SH-SY5Y (cell line): Measurements from ENCODE around the gene CAMK2D.

Experiments used
- GATA2 ChIP-seq: IDR thresholded peaks from 2 replicates; pipeline ENCODE4 v1.6.1; 2011; ENCODE audit warnings: mild to moderate bottlenecking, low read depth, low read length
- GATA3 ChIP-seq: IDR thresholded peaks from 2 replicates; pipeline ENCODE4 v1.6.1; 2011; ENCODE audit warnings: low read depth, mild to moderate bottlenecking, low read length, moderate library complexity

The CAMK2D gene

GRCh38 chr4:113761620-113762185, at the start of gene CAMK2D:
Gene CAMK2D (minus strand): TSS chr4:113761738. CDS start chr4:113761068, 670 bp downstream.
- TF ChIP-seq GATA2 (no peak), GATA3 (no peak)

GRCh38 chr4:113810906-113811305, 49.4 kb upstream of the CAMK2D start:
- TF ChIP-seq GATA2 (no peak), GATA3 (no peak)

GRCh38 chr4:113809311-113809710, 47.8 kb upstream of the CAMK2D start:
- TF ChIP-seq GATA3 (no peak), GATA2 (no peak)

- TF ChIP-seq GATA2 (no peak), GATA3 (no peak)
Measured at GRCh38 chr4:113806850-113807249, 45.3 kb upstream of the CAMK2D start.

GRCh38 chr4:113801882-113802281, 40.3 kb upstream of the CAMK2D start:
- TF ChIP-seq GATA2 (no peak), GATA3 (no peak)

- TF ChIP-seq GATA3: no peak
- no peak for TF ChIP-seq GATA2
Measured at GRCh38 chr4:113790478-113790877, 28.9 kb upstream of the CAMK2D start.

- TF ChIP-seq GATA3: no peak
- TF ChIP-seq GATA2: no peak
Measured at GRCh38 chr4:113788888-113789287, 27.4 kb upstream of the CAMK2D start.

- no peak for TF ChIP-seq GATA3
- TF ChIP-seq GATA2: no peak
Measured at GRCh38 chr4:113785781-113786180, 24.2 kb upstream of the CAMK2D start.

- TF ChIP-seq GATA3 (no peak), GATA2 (no peak)
Measured at GRCh38 chr4:113784497-113785250, 23.1 kb upstream of the CAMK2D start.

GRCh38 chr4:113783701-113784100, 22.2 kb upstream of the CAMK2D start:
- TF ChIP-seq GATA2 (no peak), GATA3 (no peak)

- TF ChIP-seq GATA3: no peak
- no peak for TF ChIP-seq GATA2
Measured at GRCh38 chr4:113783289-113783688, 21.8 kb upstream of the CAMK2D start.

- TF ChIP-seq GATA3: no peak
- TF ChIP-seq GATA2: no peak
Measured at GRCh38 chr4:113781439-113782040, 20.0 kb upstream of the CAMK2D start.

GRCh38 chr4:113776679-113777078, 15.1 kb upstream of the CAMK2D start:
- TF ChIP-seq GATA2 (no peak), GATA3 (no peak)

- TF ChIP-seq GATA2: no peak
- TF ChIP-seq GATA3: no peak
Measured at GRCh38 chr4:113776016-113776415, 14.5 kb upstream of the CAMK2D start.

- no peak for TF ChIP-seq GATA2
- no peak for TF ChIP-seq GATA3
Measured at GRCh38 chr4:113773756-113774155, 12.2 kb upstream of the CAMK2D start.

GRCh38 chr4:113773014-113773413, 11.5 kb upstream of the CAMK2D start:
- TF ChIP-seq GATA2 (no peak), GATA3 (no peak)
